Stimulated activated CD4-positive, alpha-beta T cell treated with anti-CD3 and anti-CD28 coated beads, Interleukin-2, amount 100 ng/mL, for 48 hours (primary cell): ENCODE results near the gene GPR18.
"Not testable (repeated sequence)": the region's sequence is repeated elsewhere in the genome, so short reads cannot be mapped to it uniquely, and the experiment has no call there.

Experiments
- DNase-seq, 2 donors: peaks; one replicate each; pipeline ENCODE4 v3.0.0-alpha.2; 2020

GPR18 gene

GRCh38 chr13:99227909-99228688 lies 30.1 kb downstream of the GPR18 start:
- no peak for DNase-seq

GRCh38 chr13:99227331-99227900 lies 30.8 kb downstream of the GPR18 start:
- DNase-seq, result no peak

GRCh38 chr13:99226513-99226912 lies 31.7 kb downstream of the GPR18 start:
- no peak for DNase-seq

GRCh38 chr13:99225078-99225477 lies 33.1 kb downstream of the GPR18 start:
- no peak for DNase-seq

DNA sequence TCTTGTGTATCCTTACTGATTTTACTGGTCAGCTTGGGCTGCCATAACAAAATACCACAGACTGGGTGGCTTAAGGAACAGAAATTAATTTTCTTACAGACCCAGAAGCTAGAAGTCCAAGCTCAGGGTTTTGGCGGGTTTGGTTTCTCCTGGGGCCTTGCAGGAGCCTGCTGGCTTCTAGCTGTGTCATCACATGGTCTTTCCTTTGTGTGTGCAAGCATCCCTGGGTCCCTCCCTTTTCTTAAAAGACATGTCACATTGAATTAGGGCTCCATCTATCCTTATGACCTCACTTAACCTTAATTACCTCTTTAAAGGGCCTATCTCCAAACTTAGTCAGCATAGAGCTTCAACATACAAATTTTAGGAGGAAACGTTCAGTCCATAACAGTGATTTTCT lies 34.2 kb downstream of the GPR18 start:
- no peak for DNase-seq

- no peak for DNase-seq
Measured at GRCh38 chr13:99223587-99223986, 34.6 kb downstream of the GPR18 start.

DNA sequence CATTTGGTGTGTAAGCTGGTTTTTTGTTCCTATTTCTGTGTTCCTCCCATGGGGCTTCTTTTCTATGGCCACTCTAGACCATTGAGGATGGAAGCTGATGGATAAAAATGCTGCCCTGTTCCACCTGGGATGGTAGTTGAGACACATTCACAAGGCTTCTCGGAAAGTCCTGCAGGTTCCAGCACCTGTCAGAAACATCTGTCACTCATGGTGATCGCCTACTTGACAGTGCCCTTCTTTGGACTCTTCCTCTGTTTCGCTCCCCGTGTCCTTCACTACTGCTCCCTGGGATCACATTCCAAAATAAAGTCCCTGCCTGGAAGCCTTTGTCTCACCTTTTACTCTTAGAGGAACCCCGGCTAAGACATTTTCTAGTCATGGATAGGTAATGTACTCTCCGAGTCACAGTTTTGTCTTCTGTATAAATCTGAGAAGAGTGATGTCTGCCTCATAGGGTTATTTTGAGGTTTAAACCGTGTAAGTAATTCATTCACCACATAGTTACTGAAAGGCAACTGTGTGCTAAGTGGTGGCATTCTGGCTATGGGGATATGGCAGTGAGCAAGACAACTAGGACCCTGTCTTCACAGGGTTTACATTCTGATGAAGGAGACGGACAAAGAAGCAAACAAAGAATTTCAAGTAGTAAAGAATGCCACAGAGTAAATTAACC lies 36.5 kb downstream of the GPR18 start:
- DNase-seq, result no peak

DNA sequence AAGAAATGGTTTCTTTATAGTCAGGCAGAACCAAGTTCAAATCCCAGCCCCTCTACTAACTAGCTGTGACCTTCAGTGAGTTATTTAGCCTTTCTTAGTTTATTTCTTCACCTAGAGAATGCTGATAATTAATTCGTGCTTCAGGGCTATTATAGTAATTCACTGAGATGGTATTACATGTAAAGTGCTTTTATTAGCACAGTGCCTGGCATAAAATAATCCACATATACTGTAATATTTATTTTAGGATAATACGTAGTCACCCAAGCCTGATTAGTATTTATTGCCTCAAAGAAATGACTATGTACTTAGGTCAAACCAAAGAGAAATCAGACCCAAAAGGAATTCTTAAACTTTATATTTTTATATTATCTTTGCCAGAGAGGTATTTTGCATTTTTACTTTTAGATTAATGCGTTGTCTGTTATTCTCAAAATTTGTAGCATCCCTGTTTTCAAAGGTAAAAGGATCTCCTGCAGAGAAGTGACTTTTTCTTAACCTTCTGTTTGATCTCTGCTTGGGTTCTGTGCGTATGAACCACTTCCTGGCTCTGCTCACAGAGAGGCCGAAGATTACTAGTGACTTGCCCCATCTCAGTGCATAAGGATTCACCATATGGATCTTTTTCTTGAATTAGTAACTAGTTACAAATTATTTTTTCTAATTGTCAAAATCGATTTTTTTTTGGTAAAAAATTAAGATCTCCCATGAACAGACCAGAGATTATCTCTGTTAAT lies 37.8 kb downstream of the GPR18 start:
- DNase-seq, result no peak

DNA sequence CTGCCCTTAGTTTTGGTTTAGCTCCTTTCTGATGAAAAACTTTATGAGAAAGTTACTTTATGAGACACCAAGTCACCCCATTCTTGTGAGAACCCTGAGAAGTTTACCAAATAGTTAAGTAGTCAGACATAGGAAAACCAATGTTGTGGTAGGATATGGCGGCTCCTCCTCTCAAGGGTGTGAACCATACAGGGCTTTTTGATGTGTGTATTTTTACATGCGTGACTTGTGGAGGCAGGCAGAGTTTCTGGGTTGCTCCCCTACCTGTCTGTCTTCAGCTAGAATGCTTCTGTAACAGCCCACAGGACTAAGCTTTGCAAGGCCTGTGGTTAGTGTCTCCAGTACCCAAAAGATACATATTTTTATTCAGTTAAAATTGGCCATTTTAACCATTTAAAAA lies 39.2 kb downstream of the GPR18 start:
- DNase-seq, result no peak

DNA sequence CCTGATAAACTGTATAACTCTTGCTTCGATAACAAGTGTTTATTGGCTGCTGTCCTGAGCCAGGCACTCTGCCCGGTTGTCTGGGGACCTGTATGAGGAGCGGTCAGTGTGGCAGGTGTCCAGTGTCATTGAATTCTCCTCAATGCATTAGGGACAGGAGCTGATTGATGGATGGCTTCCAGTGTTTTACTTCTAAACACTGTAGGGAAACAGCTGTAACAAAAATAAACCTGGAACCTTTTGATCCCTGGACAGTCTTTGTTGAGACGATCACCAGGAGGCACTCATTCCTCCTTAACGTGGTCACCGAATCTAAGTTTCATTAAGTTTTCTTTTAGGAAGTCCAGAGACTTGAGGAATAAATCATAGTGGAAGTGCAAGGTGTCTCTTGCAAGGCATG lies 39.6 kb downstream of the GPR18 start:
- DNase-seq, result no peak

DNA sequence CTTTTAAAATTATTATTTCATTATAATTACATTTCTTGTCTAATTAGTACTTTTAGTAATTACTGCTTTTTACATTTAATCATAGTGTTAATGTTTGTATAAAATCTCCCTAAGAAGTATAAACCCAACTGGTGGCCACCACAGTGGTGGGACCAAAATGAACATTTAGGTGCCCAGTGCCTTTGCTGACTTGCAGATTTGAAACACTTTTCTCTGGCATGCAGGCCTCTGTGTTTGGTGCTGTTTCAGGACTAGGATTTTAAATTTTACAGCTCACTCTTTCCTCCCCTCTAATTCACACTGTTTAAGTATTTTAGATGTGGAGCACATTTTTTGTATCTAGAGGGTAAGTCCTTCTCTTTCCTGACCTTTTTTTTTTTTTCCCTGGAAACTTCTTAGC lies 40.1 kb downstream of the GPR18 start:
- DNase-seq, result no peak

- no peak for DNase-seq
Measured at GRCh38 chr13:99217461-99218110, 40.6 kb downstream of the GPR18 start.

GRCh38 chr13:99215184-99215830 lies 42.9 kb downstream of the GPR18 start:
- no peak for DNase-seq

GRCh38 chr13:99214731-99215130 lies 43.4 kb downstream of the GPR18 start:
- no peak for DNase-seq

- DNase-seq, result peak in 1 of 2 donors; percentile 38
Measured at GRCh38 chr13:99214232-99214631, 43.9 kb downstream of the GPR18 start.

DNA sequence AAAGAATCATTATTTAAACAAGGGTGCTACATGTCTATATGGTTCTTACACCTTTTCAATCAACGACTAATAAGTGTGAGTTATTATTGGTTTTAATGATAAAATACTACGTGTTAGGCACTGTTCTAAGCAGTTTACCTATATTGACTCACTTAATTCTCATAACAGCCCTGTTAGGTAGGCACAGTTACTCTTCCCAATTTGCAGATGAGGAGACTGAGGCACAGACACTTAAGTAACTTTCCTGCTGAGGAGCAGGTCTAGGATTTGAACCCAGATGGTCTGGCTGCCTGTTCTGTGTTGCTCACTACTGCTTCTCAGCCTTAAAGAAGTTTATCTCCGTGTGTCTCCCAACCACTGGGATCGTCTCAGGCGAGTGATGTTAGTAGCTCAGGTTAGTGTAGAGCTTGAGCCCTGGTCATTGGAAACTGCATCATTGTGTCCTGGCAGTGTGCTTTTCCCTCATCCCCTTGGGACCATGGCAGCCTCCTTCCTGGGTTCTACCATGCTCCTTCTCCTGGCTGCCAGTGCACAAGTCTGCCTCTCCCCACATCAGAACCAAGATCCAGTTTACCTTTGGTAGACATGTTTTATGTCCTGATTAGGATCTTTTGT lies 46.7 kb downstream of the GPR18 start:
- DNase-seq, result no peak

DNA sequence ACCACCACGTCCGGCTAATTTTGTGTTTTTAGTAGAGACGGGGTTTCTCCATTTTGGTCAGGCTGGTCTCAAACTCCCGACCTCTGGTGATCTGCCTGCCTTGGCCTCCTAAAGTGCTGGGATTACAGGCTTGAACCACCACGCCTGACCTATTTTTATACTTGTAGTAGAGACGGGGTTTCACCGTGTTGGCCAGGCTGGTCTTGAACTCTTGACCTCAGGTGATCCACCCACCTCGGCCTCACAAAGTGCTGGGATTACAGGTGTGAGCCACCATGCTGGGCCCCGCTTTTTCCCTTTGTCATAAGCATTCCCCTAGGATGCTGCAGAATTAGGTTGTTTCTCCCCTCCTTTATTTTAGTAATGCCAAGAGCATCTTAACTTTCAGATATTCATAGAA lies 47.6 kb downstream of the GPR18 start:
- not testable (repeated sequence) for DNase-seq

DNA sequence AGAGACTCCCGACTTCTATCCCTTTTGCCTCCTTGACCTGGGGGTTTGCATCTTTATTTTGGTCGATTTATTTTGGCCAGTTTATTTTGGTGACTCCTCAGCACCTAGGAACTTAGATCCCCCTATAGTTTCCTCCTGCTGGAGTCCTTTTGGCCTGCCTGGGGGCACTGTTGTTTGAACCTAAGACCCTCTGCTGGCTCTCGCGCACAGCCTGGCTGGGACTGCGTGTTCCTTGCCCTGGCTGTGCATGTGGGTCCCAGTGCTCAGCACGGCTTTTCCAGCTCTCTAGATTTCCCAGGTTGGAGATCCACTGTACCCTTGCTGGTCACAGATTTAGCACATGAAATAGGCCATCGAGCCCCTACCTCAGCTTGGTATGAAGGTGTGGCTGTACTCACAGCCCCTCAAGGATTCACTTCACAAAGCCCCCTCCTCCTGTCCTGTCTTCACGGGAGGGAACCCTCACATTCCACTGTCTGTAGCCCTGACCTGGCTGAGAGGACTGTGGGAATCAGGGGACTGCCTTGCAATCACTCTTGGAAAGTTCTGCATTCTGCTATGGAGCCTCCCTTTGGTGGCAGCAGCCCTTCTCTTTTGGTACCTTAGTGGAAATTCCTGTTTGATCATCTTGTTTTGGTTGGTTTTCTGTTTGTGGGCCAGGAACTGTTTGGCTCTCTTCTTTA lies 49.2 kb downstream of the GPR18 start:
- no peak for DNase-seq

DNA sequence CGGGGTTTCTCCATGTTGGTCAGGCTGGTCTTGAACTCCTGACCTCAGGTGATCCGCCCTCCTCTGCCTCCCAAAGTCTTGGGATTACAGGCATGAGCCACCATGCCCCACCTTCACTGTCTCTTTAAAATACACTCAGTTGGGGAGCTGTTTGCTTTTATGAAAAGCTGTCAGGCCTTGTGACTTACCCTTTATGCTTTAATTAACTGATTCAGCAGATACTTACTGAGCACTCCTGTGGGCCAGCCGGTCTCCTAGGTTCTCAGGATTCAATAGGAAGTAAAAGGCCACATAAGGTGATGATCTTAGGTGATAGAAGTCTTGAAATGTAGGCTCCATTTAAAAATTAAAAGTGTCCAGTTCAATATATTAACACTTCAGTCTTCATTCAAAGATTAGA lies 50.0 kb downstream of the GPR18 start:
- no peak for DNase-seq

- DNase-seq, result no peak
Measured at GRCh38 chr13:99207511-99207910, 50.7 kb downstream of the GPR18 start.

GRCh38 chr13:99206873-99207272 lies 51.3 kb downstream of the GPR18 start:
- DNase-seq, result no peak
